GM19372 (cell line): Measurements from ENCODE around the gene OR52A1.
"Not testable (repeated sequence)": the region's sequence is repeated elsewhere in the genome, so short reads cannot be mapped to it uniquely, and the experiment has no call there.

Source experiments
- ATAC-seq: cut with Tn5 transposase; IDR thresholded peaks from one replicate; pipeline ENCODE4 v1.9.1; 2021; ENCODE audit warnings: mild to moderate bottlenecking, low read depth, moderate library complexity; ENCODE audit not compliant: unreplicated experiment

The OR52A1 gene

DNA sequence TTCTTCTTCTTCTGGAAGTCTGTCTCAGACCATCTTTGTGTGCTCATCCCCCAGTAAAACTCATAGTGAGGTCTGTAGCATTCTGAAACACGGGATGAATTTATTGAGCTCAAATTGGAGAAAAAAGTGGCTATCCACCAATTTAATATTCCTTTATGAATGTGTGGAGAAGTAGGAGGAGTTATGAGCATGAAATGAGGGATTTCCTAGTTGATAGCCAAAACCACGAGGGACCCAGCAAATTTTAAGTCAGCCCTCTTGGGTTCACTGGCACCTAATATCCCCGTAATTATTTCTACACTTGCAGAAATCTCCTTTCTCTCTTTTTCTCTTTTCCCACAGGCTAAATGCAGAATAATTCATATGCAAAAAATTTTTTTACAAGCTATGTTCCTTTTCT, at the start of gene OR52A1:
Gene OR52A1, minus strand, starts transcription at position 101 of the 400 bp plus-strand sequence. CDS start 2,388 bp downstream, outside the sequence.
- no peak for ATAC-seq

DNA sequence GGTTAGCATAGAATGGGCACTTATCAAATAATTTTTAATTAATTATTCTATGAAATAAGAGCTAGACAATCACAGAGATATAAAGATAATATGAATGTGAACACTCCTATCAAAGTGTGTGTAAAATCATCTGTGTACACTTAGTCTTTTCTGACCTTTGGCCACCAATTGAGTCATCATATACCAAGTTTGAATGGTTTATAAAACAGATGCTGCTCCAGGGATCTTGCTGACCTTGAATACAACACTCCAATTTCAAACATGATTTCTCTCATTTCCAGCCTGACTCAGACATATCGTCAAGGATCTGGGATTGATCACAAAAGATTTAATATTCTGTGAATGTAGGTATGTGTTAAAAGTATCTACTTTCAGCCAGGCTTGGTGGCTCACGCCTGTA, 48.8 kb upstream of the OR52A1 start:
- no peak for ATAC-seq

DNA sequence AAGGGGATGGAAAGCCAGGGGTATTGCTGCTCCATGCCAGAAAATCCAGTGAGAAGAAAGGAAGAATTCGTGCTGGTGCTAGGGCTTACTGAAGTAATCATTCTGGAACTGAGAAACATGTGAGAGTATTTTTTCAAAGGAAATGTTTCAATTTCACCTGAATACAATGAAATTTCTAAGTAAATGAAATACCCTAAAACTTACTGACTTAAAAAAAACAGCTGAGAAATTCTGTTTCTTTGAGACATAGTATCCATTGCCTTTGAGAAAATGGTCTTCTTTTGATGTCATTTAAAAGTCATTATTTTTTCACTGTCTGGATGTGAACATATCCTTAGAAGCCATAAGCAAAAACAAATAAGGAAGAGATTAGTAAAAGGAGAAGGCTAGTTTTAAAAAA, 46.0 kb upstream of the OR52A1 start, which contains the start of gene OR51V1:
Gene OR51V1, minus strand, starts transcription at position 101 of the 400 bp plus-strand sequence. Its CDS starts 0 bp downstream, at position 101.
- no peak for ATAC-seq

DNA sequence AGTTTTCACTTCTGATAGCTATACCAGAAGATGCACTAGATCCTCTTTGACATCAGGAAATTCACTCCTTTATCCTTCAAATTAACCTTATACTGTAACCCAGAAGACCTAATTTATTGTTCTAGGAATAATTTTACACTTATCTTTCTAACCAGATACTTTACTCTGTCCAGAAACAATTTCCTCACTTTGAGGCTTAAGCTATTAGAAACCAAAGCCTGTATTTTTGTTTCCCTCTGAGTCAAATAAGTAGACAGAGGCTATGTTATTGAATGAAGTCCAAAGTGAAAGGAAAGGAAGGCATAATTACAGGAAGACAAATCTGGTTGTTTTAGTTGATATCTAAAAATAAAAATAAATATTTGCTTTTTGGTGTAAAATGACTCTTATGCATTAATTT, 43.7 kb upstream of the OR52A1 start:
- no peak for ATAC-seq

DNA sequence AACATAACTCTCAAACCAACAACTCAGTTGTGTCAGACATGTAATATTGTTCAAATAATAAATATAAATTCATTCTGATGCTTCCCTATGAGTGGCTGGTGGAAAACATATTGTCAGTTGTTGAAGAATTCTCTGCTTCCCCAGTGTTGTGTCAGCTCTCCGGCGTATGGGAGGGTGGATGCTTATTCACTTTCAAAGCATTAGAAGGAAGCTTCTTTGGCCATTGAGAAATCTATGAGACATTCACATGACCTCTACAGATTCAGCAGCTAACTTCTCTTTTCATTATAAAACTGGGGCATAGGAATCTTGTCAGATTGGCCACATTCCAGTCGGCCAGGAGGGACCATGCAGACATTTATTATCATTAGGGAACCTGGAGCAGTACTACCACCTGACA, 43.0 kb upstream of the OR52A1 start:
- ATAC-seq: no peak

DNA sequence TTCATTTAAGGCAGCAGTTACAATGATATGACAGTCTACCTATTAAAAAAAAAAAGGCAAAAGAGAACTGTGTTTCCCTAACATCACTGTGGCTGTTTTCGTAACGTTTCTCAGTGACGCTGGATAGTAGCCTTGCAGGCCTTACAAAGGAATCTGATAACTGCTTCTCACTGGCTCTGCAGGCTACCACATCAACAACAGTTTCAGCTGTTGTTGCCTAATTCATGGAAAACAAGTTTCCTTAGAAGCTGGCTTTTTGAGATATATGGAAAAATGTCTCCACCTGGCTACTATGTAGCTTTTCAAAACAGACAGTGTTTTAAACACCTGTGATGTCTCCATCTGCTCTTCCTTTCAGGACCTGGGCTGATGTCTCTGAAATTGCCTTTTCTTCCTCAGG, 42.2 kb upstream of the OR52A1 start:
- ATAC-seq: no peak

DNA sequence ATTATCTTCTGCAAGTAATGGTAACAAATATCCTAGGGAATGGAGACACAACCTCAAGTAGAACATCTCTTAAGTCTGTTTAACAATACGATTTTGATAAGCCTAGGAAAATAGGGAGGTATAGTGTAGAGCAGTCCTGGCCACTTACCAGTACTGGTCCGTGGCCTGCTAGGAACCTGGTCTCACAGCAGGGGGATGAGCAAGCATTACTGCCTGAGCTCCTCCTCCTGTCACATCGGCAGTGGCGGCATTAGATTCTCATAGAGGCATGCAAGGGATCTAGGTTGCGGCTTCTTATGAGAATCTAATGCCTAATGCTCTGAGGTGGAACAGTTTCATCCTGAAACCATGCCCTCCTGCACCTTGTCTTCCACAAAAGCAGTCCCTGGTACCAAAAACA, 41.5 kb upstream of the OR52A1 start:
- no peak for ATAC-seq

DNA sequence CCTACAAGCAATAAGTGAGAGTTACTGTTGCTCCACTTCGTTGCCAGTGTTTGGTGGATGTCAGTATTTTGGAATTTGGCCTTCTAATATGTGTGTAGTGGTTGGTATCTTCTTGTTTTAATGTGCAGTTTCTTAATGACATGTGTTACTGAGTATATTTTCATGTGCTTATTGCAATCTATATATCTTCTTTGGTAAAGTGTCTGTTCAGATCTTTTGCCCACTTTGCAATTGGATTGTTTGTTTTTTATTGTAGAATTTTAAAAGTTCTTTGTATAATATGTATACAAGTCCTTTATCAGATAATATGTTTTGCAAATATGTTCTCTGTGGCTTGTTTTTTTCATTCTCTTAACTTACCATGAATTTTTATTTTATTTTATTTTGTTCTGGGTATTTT, 38.2 kb upstream of the OR52A1 start:
- ATAC-seq: no peak

DNA sequence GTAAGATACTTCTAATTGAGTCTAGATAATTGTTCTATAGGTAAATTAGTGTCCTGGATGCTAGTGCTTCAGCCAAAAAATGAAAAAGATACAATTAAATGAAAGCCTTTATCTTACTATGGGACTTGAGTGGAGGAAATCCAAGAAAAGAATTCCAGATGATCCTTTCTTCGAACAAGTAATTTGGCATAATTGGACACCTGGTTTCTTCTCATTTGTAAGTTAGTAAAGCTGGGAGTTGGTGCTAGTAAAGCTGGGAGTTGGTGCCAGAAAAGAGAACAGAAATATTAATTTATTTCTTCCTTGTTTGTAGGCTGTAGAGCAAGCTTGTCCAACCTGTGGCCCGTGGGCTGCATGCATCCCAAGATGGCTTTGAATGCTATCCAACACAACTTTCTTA, 33.6 kb upstream of the OR52A1 start:
- no peak for ATAC-seq

DNA sequence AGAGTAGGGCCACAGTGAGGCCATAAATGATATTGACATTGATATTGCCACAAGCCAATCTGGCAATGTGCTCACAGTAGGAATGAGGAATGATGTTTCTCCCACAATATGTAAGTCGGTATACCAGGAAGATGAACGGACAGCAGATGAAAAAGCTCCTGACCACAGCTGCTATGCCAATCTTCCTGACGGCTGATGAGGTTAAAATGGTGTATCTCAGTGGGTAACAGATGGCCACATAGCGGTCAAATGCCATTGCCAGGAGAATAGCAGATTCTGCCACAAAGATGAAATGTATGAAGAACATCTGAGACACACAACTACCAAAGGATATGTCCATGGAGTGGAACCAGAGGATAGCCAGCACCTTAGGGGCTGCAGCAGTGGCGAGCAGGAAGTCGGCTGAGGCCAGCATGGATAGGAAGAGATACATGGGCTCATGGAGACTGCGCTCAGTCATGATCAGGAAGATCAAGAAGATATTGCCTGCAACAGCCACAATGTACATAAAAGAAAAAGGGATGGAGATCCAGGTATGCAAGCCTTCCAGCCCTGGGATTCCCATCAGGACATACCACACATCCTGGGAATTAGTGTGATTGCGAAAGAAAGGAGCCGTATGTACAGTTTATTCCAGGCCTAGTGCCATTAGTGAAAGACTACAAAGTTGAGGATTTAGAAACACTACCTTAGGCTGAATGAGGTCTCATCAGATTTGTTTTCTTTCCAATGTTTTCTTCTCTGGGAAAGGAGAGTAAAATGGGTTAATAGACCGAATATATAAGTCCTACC, 23.7 kb upstream of the OR52A1 start:
- ATAC-seq: no peak

DNA sequence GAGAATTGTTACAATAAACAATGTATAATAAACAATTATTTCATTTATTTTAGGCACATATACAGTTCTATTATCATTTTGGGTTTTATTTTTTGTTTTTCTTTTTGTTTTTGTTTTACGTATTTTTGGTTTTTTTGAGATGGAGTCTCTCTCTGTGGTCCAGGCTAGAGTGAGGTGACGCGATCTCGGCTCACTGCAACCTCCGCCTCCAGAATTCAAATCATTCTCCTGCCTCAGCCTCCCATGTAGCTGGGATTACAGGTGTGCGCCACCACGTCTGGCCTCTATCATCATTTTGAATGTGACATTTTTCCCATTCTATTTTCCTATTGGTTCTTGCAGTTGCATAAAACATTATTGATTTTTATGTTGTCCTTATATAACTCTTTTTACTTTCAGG, 20.4 kb upstream of the OR52A1 start:
- no peak for ATAC-seq

DNA sequence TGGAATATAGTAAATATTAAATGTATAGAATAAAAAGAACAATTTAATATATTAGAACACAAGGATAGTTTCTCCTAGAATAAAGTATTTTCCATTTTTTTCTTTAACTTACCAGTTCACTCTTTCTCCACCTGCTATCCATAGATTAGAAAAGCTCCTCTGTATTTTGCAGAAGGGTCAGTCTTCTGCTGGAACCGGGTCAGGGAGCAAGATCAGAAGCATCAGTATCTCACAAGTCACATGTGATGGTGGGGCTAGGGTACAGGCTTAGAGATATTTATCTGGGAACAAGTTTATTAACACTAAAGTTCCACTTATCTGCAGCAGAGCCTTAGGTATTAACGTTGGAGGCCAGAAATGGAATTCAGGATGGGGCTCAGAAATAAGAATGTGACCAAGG, 17.3 kb upstream of the OR52A1 start:
- no peak for ATAC-seq

DNA sequence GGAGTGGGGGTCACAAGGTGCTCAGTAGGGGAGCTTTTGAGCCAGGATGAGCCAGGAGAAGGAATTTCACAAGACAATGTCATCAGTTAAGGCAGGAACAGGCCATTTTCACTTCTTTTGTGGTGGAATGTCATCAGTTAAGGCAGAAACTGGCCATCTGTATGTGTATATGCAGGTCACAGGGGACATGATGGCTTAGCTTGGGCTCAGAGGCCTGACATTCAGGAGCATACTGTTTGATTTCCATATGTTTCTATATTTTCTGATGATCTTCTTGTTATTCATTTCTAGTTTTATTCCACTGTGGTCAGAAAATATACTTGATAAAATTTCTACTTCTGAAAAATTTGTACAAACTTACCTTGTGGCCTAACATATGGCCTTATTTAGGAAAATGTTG, 11.3 kb upstream of the OR52A1 start:
- not testable (repeated sequence) for ATAC-seq

DNA sequence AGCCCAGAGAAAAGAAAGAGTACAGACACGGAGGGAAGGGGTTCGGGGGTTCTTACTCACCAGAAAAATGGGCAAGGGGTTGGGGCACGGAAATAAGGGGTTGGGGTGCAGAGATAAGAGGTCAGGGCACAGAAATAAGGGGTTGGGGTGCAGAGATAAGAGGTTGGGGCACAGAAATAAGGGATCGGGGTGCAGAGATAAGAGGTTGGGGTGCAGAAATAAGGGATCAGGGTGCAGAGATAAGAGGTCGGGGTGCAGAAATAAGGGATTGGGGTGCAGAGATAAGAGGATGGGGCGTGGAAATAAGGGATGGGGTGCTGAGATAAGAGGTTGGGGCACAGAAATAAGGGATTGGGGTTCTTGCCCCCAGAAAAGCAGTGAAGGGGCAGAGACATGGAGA, 10.2 kb upstream of the OR52A1 start:
- ATAC-seq: not testable (repeated sequence)

DNA sequence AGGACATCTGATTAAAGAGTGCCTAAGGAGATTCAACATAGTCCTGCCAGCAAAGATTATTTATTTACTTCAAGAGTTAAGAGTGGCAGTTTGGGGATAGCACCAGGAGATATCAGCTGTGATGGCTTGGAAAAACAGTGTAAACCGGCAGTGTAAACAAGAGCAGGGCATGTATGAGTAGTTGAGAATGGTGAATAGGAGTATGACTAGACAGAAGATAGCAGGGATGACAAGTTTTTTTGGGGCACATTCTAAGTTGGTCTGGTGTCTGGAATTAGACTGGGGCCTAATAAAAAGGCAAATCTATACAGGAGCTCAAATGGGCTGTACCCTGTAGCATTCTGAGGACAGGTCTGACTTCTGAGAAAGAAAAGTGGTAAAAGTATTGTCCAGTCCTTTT, 6.5 kb upstream of the OR52A1 start:
- not testable (repeated sequence) for ATAC-seq

DNA sequence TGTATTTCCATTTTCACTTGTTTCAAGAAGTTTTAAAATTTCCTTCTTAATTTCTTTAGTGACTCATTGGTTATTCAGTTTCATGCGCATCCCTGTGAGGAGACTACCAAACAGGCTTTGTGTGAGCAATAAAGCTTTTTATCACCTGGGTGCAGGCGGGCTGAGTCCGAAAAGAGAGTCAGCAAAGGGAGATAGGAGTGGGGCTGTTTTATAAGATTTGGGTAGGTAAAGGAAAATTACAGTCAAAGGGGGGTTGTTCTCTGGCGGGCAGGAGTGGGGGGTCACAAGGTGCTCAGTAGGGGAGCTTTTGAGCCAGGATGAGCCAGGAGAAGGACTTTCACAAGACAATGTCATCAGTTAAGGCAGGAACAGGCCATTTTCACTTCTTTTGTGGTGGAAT, 5.7 kb upstream of the OR52A1 start:
- ATAC-seq: not testable (repeated sequence)

DNA sequence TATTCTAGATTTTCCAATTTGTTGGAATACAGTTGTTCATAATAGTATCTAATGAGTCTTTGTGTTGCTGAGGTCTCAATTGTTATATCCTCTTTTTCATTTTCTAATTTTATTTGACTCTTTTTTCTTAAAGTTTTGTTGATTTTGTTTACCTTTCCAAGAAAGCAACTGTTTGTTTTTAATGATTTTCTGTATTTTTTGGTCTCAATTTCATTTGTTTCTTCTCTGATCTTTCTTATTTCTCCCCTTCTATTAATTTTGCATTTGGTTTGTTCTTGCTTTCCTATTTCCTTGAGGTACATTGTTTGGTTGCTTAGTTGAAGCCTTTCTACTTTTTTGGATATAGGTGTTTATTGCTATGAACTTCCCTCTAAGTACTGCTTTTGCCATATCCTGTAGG, 5.2 kb upstream of the OR52A1 start:
- no peak for ATAC-seq

DNA sequence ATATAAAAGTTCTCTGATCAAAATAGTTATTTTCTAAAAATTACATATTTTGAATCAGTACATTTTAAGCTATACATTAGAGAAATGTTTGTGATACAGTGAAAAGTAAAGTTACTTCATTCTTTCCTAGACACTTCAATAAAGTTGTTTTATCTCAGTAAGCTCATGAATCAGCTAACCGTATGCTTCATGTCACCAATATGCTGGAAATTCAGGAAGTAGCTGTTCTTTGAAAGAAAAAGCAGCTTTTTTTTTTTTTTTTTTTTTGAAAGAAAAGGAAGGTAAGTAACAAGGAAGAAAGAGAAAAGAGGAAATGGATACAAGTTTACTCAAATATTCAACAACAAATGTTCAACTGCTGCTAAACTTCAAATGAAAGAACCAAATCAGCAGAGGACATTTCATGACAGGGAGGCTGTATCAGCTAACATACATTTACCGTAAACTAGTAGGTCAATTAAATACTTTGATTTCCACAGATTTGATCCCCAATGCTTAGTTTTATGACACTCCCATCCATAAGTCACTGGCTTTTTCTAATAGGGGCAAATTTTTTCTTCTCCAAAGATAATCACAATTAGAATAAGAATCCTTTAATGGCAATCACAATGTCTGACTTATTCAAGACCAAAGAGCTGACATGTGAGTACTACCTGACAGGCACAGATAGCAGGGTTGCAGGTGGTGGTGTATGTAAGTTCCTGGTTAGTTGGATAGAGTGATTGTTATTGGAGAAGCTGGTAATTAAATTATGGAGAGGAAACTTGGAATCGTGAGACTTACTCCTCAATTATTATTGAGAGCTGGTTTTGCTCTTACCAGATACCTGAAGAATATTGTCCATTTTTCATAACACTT, 754 bp downstream of the OR52A1 start:
- no peak for ATAC-seq

DNA sequence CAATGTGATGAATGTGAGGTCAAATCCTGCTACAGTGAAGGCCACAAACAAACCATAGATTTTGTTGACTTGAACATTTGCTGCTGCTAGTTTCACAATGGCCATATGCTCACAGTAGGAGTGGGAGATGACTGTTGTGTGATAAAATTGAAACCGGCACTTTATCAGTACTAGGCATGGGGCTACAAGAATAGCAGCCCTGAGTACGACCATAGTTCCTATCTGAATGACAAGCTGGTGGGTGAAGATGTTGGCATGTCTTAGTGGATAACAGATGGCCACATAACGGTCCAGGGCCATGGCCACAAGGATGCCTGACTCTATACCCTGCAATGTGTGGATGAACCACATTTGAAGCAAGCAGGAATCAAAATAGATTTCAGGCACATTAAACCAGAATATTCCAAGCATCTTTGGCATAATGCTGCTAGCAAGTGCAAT, 2.8 kb downstream of the OR52A1 start:
- no peak for ATAC-seq

DNA sequence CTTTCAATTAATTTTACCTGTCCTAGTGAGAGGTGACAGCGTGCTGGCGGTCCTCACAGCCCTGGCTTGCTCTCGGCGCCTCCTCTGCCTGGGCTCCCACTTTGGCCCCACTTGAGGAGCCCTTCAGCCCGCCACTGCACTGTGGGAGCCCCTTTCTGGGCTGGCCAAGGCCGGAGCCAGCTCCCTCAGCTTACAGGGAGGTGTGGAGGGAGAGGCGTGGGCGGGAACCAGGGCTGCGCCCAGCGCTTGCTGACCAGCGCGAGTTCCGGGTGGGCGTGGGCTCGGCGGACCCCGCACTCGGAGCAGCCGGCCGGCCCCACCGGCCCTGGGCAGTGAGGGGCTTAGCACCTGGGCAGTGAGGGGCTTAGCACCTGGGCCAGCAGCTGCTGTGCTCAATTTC, 10.4 kb downstream of the OR52A1 start:
- ATAC-seq: not testable (repeated sequence)

DNA sequence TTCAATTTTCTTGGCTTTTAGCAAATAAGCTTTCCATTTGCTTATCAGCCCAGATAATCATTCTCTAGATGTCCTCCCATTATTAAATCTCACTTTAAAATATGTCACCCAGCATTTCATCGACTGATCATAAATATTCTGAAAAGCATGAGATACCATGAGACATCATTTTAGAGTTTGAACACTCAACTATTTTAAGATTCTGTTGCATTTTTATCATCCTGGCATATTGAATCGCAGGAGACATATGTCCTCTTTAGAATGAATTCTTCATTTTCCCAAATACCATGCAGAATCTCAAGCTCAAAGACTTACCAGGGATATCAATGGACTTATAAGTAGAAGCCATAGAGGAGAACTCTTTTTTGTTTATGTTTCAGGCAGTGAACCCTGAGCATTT, 16.6 kb downstream of the OR52A1 start, which contains the start of gene OR52A5:
Gene OR52A5, minus strand, starts transcription at position 361 of the 400 bp plus-strand sequence. CDS start 5,714 bp downstream, outside the sequence.
- no peak for ATAC-seq
